Karpas-422 (cell line): ENCODE measurements around the gene MBOAT1. TPM values are rescaled to one million over a fixed set of nuclear protein-coding genes. Genes with fewer than 3 reads are reported as not detected.

Experiments used
- DNase-seq: peaks from one replicate; pipeline ENCODE4 v3.0.0-alpha.2; 2015
- H2AFZ ChIP-seq: fragments of 200-600 bp; sonication (generic); 2 replicates; pipeline ENCODE4 v1.6.1; 2014; ENCODE audit warnings: antibody characterized with exemption, low read length, mixed read lengths
- H3K27ac ChIP-seq: fragments of 200-600 bp; sonication (generic); 2 replicates; pipeline ENCODE4 v1.5.1; 2014; ENCODE audit warnings: mild to moderate bottlenecking, low read length, moderate library complexity
- H3K27me3 ChIP-seq: fragments of 200-600 bp; sonication (generic); 2 replicates; pipeline ENCODE4 v1.6.1; 2014; ENCODE audit warnings: low read length, mixed read lengths
- H3K36me3 ChIP-seq: fragments of 200-600 bp; sonication (generic); 2 replicates; pipeline ENCODE4 v1.6.1; 2014; ENCODE audit warnings: low read length, mixed read lengths; ENCODE audit not compliant: insufficient read depth
- H3K4me1 ChIP-seq: fragments of 200-600 bp; sonication (generic); 2 replicates; pipeline ENCODE4 v1.6.1; 2014; ENCODE audit warnings: mild to moderate bottlenecking, low read length, mixed read lengths
- H3K4me2 ChIP-seq: fragments of 200-600 bp; sonication (generic); 2 replicates; pipeline ENCODE4 v1.6.1; 2014; ENCODE audit warnings: low read length, low read depth, mild to moderate bottlenecking; ENCODE audit not compliant: poor library complexity, severe bottlenecking
- H3K4me3 ChIP-seq: fragments of 200-600 bp; sonication (generic); 2 replicates; pipeline ENCODE4 v1.5.1; 2014; ENCODE audit warnings: mild to moderate bottlenecking, antibody characterized with exemption, low read length, mixed read lengths
- H3K79me2 ChIP-seq: fragments of 200-600 bp; sonication (generic); 2 replicates; pipeline ENCODE4 v1.6.1; 2014; ENCODE audit warnings: mild to moderate bottlenecking, low read length, mixed read lengths
- H3K9ac ChIP-seq: fragments of 200-600 bp; sonication (generic); 2 replicates; pipeline ENCODE4 v1.6.0; 2014; ENCODE audit warnings: low read length
- H3K9me2 ChIP-seq: fragments of 200-600 bp; sonication (generic), shearing (Covaris generic); replicated peaks from 2 replicates; pipeline ENCODE4 v1.6.0; 2014; ENCODE audit warnings: mild to moderate bottlenecking, low read length, moderate library complexity; ENCODE audit not compliant: insufficient read depth
- H3K9me3 ChIP-seq: fragments of 300-700, 200-600 bp; sonication (generic); 2 replicates; pipeline ENCODE4 v1.6.1; 2014; ENCODE audit warnings: low read length, mixed read lengths
- H4K20me1 ChIP-seq: fragments of 200-600 bp; sonication (generic); 2 replicates; pipeline ENCODE4 v1.6.1; 2014; ENCODE audit warnings: mild to moderate bottlenecking, antibody characterized with exemption, low read length, low read depth; ENCODE audit not compliant: insufficient read depth
- total RNA-seq: library from RNA; depleted of rRNA; stranded (reverse); fragments of >200 nt; shearing (Covaris generic); gene quantifications from 2 replicates; pipeline ENCODE4 v1.2.3, GENCODE V29; 2014; ENCODE audit warnings: low replicate concordance

Gene MBOAT1
- total RNA-seq, 1 experiment from 2014 or later: not detected

GRCh38 chr6:20237677-20238460 lies 25.6 kb upstream of the MBOAT1 start:
- Histone ChIP-seq H3K9me3 (no peaks in the 10 kb centered on the region), H3K79me2 (no peaks in the 10 kb centered on the region), H3K27me3 (no peaks in the 10 kb centered on the region), H3K36me3 (no peaks in the 10 kb centered on the region), H3K4me3 (no peak overlapping the region), H3K4me1 (no peaks in the 10 kb centered on the region), H3K9ac (no peak overlapping the region), H3K27ac (no peak overlapping the region), H3K9me2 (no peaks in the 10 kb centered on the region), H2AFZ (no peak overlapping the region), H4K20me1 (no peaks in the 10 kb centered on the region), H3K4me2 (no peak overlapping the region)
- no peak for DNase-seq

- Histone ChIP-seq H3K27ac (no peak overlapping the region), H2AFZ (no peak overlapping the region), H3K4me2 (no peak overlapping the region), H3K4me3 (no peak overlapping the region), H3K27me3 (no peaks in the 10 kb centered on the region), H3K36me3 (no peaks in the 10 kb centered on the region), H4K20me1 (no peaks in the 10 kb centered on the region), H3K79me2 (no peaks in the 10 kb centered on the region), H3K9me2 (no peaks in the 10 kb centered on the region), H3K9me3 (no peaks in the 10 kb centered on the region), H3K9ac (no peak overlapping the region), H3K4me1 (no peaks in the 10 kb centered on the region)
- no peak for DNase-seq
Measured at GRCh38 chr6:20236909-20237600, 24.8 kb upstream of the MBOAT1 start.

DNA sequence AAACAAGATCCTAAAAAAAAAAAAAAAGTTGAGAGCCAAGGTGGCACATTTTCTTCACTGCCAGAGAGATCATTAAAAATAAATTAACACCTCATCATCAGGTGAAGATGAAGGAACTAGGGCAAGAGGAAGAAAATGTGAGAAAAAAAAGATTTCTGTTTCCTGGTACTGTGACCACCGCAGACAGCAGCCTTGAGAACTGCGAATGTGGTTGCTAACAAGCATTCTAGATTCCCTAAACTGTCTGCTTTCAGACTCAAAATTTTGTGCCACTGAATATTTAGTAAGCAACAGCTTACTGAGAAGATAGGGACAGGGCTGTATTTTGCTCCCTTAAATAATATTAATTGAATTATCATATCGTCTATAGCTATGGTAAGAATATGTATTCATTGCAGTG lies 24.1 kb upstream of the MBOAT1 start:
- Histone ChIP-seq H3K27me3 (no peaks in the 10 kb centered on the region), H3K9me2 (no peaks in the 10 kb centered on the region), H3K9ac (no peak overlapping the region), H3K79me2 (no peaks in the 10 kb centered on the region), H3K4me2 (no peak overlapping the region), H3K9me3 (no peaks in the 10 kb centered on the region), H3K4me1 (no peaks in the 10 kb centered on the region), H4K20me1 (no peaks in the 10 kb centered on the region), H3K36me3 (no peaks in the 10 kb centered on the region), H3K4me3 (no peak overlapping the region), H3K27ac (no peak overlapping the region), H2AFZ (no peak overlapping the region)
- peak; percentile 33 for DNase-seq

GRCh38 chr6:20235041-20235440 lies 22.8 kb upstream of the MBOAT1 start:
- Histone ChIP-seq H3K36me3 (no peaks in the 10 kb centered on the region), H3K79me2 (no peaks in the 10 kb centered on the region), H3K4me2 (no peak overlapping the region), H3K4me3 (no peak overlapping the region), H3K9ac (no peak overlapping the region), H4K20me1 (no peaks in the 10 kb centered on the region), H3K9me2 (no peaks in the 10 kb centered on the region), H3K27ac (no peak overlapping the region), H3K27me3 (no peaks in the 10 kb centered on the region), H2AFZ (no peak overlapping the region), H3K4me1 (no peaks in the 10 kb centered on the region), H3K9me3 (no peaks in the 10 kb centered on the region)
- DNase-seq: no peak

DNA sequence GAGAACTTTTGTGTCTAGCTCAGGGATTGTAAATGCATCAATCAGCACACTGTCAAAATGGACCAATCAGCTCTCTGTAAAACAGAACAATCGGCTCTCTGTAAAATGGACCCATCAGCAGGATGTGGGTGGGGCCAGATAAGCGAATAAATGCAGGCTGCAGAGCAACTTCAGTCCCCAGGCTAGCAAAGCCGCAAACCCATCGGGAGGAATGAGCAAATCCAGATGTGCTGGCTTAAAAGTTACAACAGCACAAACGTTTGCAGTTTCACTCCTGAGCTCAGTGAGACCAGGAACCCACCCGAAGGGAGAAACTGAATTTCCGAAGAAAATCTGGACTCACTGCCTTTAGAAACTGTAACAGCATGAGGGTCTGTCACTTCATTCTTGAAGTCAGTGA lies 21.9 kb upstream of the MBOAT1 start:
- no peaks in the 10 kb centered on the region for H3K4me1 ChIP-seq
- no peaks in the 10 kb centered on the region for H3K36me3 ChIP-seq
- no peaks in the 10 kb centered on the region for H3K9me3 ChIP-seq
- no peak overlapping the region for H3K4me3 ChIP-seq
- no peak overlapping the region for H3K4me2 ChIP-seq
- H4K20me1 ChIP-seq: no peaks in the 10 kb centered on the region
- no peak overlapping the region for H3K27ac ChIP-seq
- peak; percentile 9 for DNase-seq
- no peak overlapping the region for H3K9ac ChIP-seq
- no peaks in the 10 kb centered on the region for H3K27me3 ChIP-seq
- H2AFZ ChIP-seq: no peak overlapping the region
- no peaks in the 10 kb centered on the region for H3K79me2 ChIP-seq
- no peaks in the 10 kb centered on the region for H3K9me2 ChIP-seq

DNA sequence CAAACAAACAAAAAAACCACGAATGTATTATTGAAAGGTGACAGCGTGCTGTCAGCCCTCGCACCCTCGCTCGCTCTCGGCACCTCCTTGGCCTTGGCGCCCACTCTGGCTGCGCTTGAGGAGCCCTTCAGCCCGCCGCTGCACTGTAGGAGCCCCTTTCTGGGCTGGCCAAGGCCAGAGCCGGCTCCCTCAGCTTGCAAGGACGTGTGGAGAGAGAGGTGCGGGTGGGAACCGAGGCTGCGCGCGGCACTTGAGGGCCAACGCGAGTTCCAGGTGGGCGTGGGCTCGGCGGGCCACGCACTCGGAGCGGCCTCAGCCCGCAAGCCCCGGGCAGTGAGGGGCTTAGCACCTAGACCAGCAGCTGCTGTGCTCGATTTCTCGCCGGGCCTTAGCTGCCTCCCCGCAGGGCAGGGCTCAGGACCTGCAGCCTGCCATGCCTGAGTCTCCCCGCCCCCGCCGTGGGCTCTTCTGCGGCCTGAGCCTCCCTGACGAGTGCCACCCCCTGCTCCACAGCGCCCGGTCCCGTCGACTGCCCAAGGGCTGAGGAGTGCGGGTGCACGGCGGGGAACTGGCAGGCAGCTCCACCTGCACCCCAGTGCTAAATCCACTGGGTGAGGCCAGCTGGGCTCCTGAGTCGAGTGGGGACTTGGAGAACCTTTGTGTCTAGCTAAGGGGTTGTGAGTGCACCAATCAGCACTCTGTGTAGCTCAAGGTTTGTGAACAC lies 20.9 kb upstream of the MBOAT1 start:
- H3K4me3 ChIP-seq: no peak overlapping the region
- no peaks in the 10 kb centered on the region for H3K27me3 ChIP-seq
- H3K79me2 ChIP-seq: no peaks in the 10 kb centered on the region
- no peak overlapping the region for H3K27ac ChIP-seq
- no peak for DNase-seq
- no peak overlapping the region for H2AFZ ChIP-seq
- H4K20me1 ChIP-seq: no peaks in the 10 kb centered on the region
- H3K9ac ChIP-seq: no peak overlapping the region
- H3K9me2 ChIP-seq: no peaks in the 10 kb centered on the region
- no peaks in the 10 kb centered on the region for H3K4me1 ChIP-seq
- H3K36me3 ChIP-seq: no peaks in the 10 kb centered on the region
- no peak overlapping the region for H3K4me2 ChIP-seq
- H3K9me3 ChIP-seq: no peaks in the 10 kb centered on the region

GRCh38 chr6:20232188-20232587 lies 19.9 kb upstream of the MBOAT1 start:
- H3K9me2 ChIP-seq: no peaks in the 10 kb centered on the region
- H2AFZ ChIP-seq: no peak overlapping the region
- no peaks in the 10 kb centered on the region for H3K27me3 ChIP-seq
- H4K20me1 ChIP-seq: no peaks in the 10 kb centered on the region
- DNase-seq: no peak
- no peaks in the 10 kb centered on the region for H3K79me2 ChIP-seq
- H3K4me2 ChIP-seq: no peak overlapping the region
- no peaks in the 10 kb centered on the region for H3K36me3 ChIP-seq
- H3K9me3 ChIP-seq: no peaks in the 10 kb centered on the region
- H3K4me3 ChIP-seq: no peak overlapping the region
- no peaks in the 10 kb centered on the region for H3K4me1 ChIP-seq
- no peak overlapping the region for H3K9ac ChIP-seq
- H3K27ac ChIP-seq: no peak overlapping the region

GRCh38 chr6:20230401-20231119 lies 18.3 kb upstream of the MBOAT1 start:
- Histone ChIP-seq H3K9ac (no peak overlapping the region), H3K27me3 (no peaks in the 10 kb centered on the region), H3K4me3 (no peak overlapping the region), H3K4me1 (no peaks in the 10 kb centered on the region), H3K79me2 (no peaks in the 10 kb centered on the region), H3K4me2 (no peak overlapping the region), H3K9me2 (no peaks in the 10 kb centered on the region), H3K9me3 (no peaks in the 10 kb centered on the region), H2AFZ (no peak overlapping the region), H3K36me3 (no peaks in the 10 kb centered on the region), H4K20me1 (no peaks in the 10 kb centered on the region), H3K27ac (no peak overlapping the region)
- no peak for DNase-seq
